PFSK-1 (cell line): Measurements from ENCODE around the gene ASGR1.

Experiments used
- FOXP2 ChIP-seq: optimal IDR thresholded peaks from 2 replicates; pipeline ENCODE3; 2011; ENCODE audit warnings: borderline replicate concordance, control low read depth, inconsistent platforms; ENCODE audit not compliant: insufficient read depth; ENCODE audit errors: extremely low read length, extremely low read depth
- POLR2AphosphoS5 ChIP-seq: IDR thresholded peaks from 2 replicates; pipeline ENCODE4 v1.6.1; 2012; ENCODE audit warnings: low read depth, mild to moderate bottlenecking, control low read depth, low read length, moderate library complexity
- REST ChIP-seq, 2 experiments: IDR thresholded peaks; 2 replicates each; pipeline versions ENCODE4 v1.6.1 to v1.8.0; 2011 to 2012; ENCODE audit warnings: low read depth in 2 of 2, low read length in 2 of 2, control low read depth in 1 of 2, inconsistent platforms in 1 of 2, mild to moderate bottlenecking in 1 of 2, moderate library complexity in 1 of 2; ENCODE audit not compliant: insufficient read depth in 1 of 2
- SIN3A ChIP-seq: IDR thresholded peaks from 2 replicates; pipeline ENCODE4 v1.6.1; 2012; ENCODE audit warnings: mild to moderate bottlenecking, low read length, moderate library complexity, borderline replicate concordance; ENCODE audit not compliant: insufficient read depth
- TAF1 ChIP-seq: IDR thresholded peaks from 2 replicates; pipeline ENCODE4 v1.6.1; 2012; ENCODE audit warnings: low read length, control low read depth, borderline replicate concordance; ENCODE audit not compliant: insufficient read depth

Gene ASGR1

GRCh38 chr17:7177191-7177953 is 1.8 kb downstream of the ASGR1 start:
- TF ChIP-seq TAF1, result no peak
- no peak for TF ChIP-seq POLR2AphosphoS5
- no peak for TF ChIP-seq REST (IDR thresholded peaks at IDR 0.05; ENCODE audit: insufficient read depth in 1 of 2, low read depth in 2 of 2, low read length in 2 of 2)
- no peak for TF ChIP-seq SIN3A
- TF ChIP-seq FOXP2, result no peak

GRCh38 chr17:7176841-7177190 is 2.4 kb downstream of the ASGR1 start:
- no peak for TF ChIP-seq TAF1
- no peak for TF ChIP-seq SIN3A
- no peak for TF ChIP-seq FOXP2
- TF ChIP-seq POLR2AphosphoS5, result no peak
- TF ChIP-seq REST (IDR thresholded peaks at IDR 0.05; ENCODE audit: insufficient read depth in 1 of 2, low read depth in 2 of 2, low read length in 2 of 2), result no peak

- TF ChIP-seq POLR2AphosphoS5 (no peak), TAF1 (no peak), SIN3A (no peak), FOXP2 (no peak), REST (IDR thresholded peaks at IDR 0.05; ENCODE audit: insufficient read depth in 1 of 2, low read depth in 2 of 2, low read length in 2 of 2) (no peak)
Observed at GRCh38 chr17:7176107-7176840, 2.9 kb downstream of the ASGR1 start.

GRCh38 chr17:7175330-7175733 is 3.8 kb downstream of the ASGR1 start:
- no peak for TF ChIP-seq REST (IDR thresholded peaks at IDR 0.05; ENCODE audit: insufficient read depth in 1 of 2, low read depth in 2 of 2, low read length in 2 of 2)
- TF ChIP-seq FOXP2, result no peak
- TF ChIP-seq TAF1, result no peak
- TF ChIP-seq SIN3A, result no peak
- no peak for TF ChIP-seq POLR2AphosphoS5
